Measurements from ENCODE around the gene CCDC40. TPM values are rescaled to one million over a fixed set of nuclear protein-coding genes. Genes with fewer than 3 reads are reported as not detected.

Gene CCDC40
- total RNA-seq, 2 donors from 2014 or later, result 0.53 to 1.3 TPM

GRCh38 chr17:80101946-80102663 lies 65.7 kb downstream of the CCDC40 start:
- peak overlapping the region; percentile 90 for H3K27ac Mint-ChIP-seq

GRCh38 chr17:80102664-80103448 lies 66.4 kb downstream of the CCDC40 start:
- Mint-ChIP-seq H3K27ac (no peak overlapping the region), H3K9me3 (no peaks in the 10 kb centered on the region), H3K36me3 (ENCODE audit: insufficient read depth in 2 of 2) (no peaks in the 10 kb centered on the region), H3K4me1 (ENCODE audit: low read depth) (peaks cover 38% of the 10 kb centered on the region), H3K27me3 (ENCODE audit: low read depth) (no peaks in the 10 kb centered on the region), H3K4me3 (peak overlapping the region; percentile 91 to 94)
- DNase-seq (no peak), ATAC-seq (replicated peaks in 1 of 2) (no peak)

More at GRCh38 chr17:80101946-80102663, 65.7 kb downstream of the CCDC40 start:
- peak overlapping the region; percentile 91 to 94 for H3K4me3 Mint-ChIP-seq
- H3K27me3 Mint-ChIP-seq (ENCODE audit: low read depth), result no peaks in the 10 kb centered on the region
- no peaks in the 10 kb centered on the region for H3K36me3 Mint-ChIP-seq (ENCODE audit: insufficient read depth in 2 of 2)
- peaks cover 38% of the 10 kb centered on the region for H3K4me1 Mint-ChIP-seq (ENCODE audit: low read depth)
- no peaks in the 10 kb centered on the region for H3K9me3 Mint-ChIP-seq
- ATAC-seq (replicated peaks in 1 of 2), result peak; percentile 20 to 27
- peak in 1 of 2 donors; percentile 26 for DNase-seq

- Mint-ChIP-seq H3K36me3 (ENCODE audit: insufficient read depth in 2 of 2) (no peaks in the 10 kb centered on the region), H3K27me3 (ENCODE audit: low read depth) (no peaks in the 10 kb centered on the region), H3K4me3 (peak overlapping the region; percentile 11 to 13), H3K9me3 (no peaks in the 10 kb centered on the region), H3K27ac (no peak overlapping the region), H3K4me1 (ENCODE audit: low read depth) (peaks cover 38% of the 10 kb centered on the region)
- DNase-seq (no peak), ATAC-seq (replicated peaks in 1 of 2) (no peak)
Observed at GRCh38 chr17:80103449-80104085, 67.1 kb downstream of the CCDC40 start.

GRCh38 chr17:80104321-80104955 lies 68.0 kb downstream of the CCDC40 start:
- DNase-seq (no peak), ATAC-seq (replicated peaks in 1 of 2) (no peak)
- H3K27me3 Mint-ChIP-seq (ENCODE audit: low read depth), result no peaks in the 10 kb centered on the region
- no peak overlapping the region for H3K27ac Mint-ChIP-seq
- H3K4me1 Mint-ChIP-seq (ENCODE audit: low read depth), result peaks cover 36% of the 10 kb centered on the region
- no peak overlapping the region for H3K4me3 Mint-ChIP-seq
- no peaks in the 10 kb centered on the region for H3K9me3 Mint-ChIP-seq
- no peaks in the 10 kb centered on the region for H3K36me3 Mint-ChIP-seq (ENCODE audit: insufficient read depth in 2 of 2)

GRCh38 chr17:80104956-80105375 lies 68.5 kb downstream of the CCDC40 start:
- Mint-ChIP-seq H3K9me3 (no peaks in the 10 kb centered on the region), H3K4me3 (no peak overlapping the region), H3K27ac (no peak overlapping the region), H3K36me3 (ENCODE audit: insufficient read depth in 2 of 2) (no peaks in the 10 kb centered on the region), H3K4me1 (ENCODE audit: low read depth) (peaks cover 31% of the 10 kb centered on the region), H3K27me3 (ENCODE audit: low read depth) (no peaks in the 10 kb centered on the region)
- ATAC-seq (replicated peaks in 1 of 2) (no peak), DNase-seq (no peak)

- Mint-ChIP-seq H3K36me3 (ENCODE audit: insufficient read depth in 2 of 2) (no peaks in the 10 kb centered on the region), H3K4me1 (ENCODE audit: low read depth) (peaks cover 23% of the 10 kb centered on the region), H3K27me3 (ENCODE audit: low read depth) (no peaks in the 10 kb centered on the region), H3K9me3 (no peaks in the 10 kb centered on the region), H3K4me3 (no peak overlapping the region), H3K27ac (no peak overlapping the region)
- ATAC-seq (replicated peaks in 1 of 2), result no peak
- no peak for DNase-seq
Observed at GRCh38 chr17:80105762-80106161, 69.3 kb downstream of the CCDC40 start.

- DNase-seq, result no peak
- Mint-ChIP-seq H3K9me3 (no peaks in the 10 kb centered on the region), H3K4me3 (no peak overlapping the region), H3K36me3 (ENCODE audit: insufficient read depth in 2 of 2) (no peaks in the 10 kb centered on the region), H3K27me3 (ENCODE audit: low read depth) (no peaks in the 10 kb centered on the region), H3K4me1 (ENCODE audit: low read depth) (peaks cover 20% of the 10 kb centered on the region), H3K27ac (no peak overlapping the region)
- ATAC-seq (replicated peaks in 1 of 2), result no peak
Observed at GRCh38 chr17:80106176-80106575, 69.7 kb downstream of the CCDC40 start.

- ATAC-seq (replicated peaks in 1 of 2) (no peak), DNase-seq (no peak)
- Mint-ChIP-seq H3K9me3 (no peaks in the 10 kb centered on the region), H3K27me3 (ENCODE audit: low read depth) (no peaks in the 10 kb centered on the region), H3K4me3 (no peak overlapping the region), H3K4me1 (ENCODE audit: low read depth) (peaks cover 20% of the 10 kb centered on the region), H3K36me3 (ENCODE audit: insufficient read depth in 2 of 2) (no peaks in the 10 kb centered on the region), H3K27ac (no peak overlapping the region)
Observed at GRCh38 chr17:80106751-80107150, 70.3 kb downstream of the CCDC40 start.

- ATAC-seq (replicated peaks in 1 of 2) (no peak), DNase-seq (no peak)
- H3K27ac Mint-ChIP-seq, result no peak overlapping the region
- no peaks in the 10 kb centered on the region for H3K27me3 Mint-ChIP-seq (ENCODE audit: low read depth)
- no peaks in the 10 kb centered on the region for H3K9me3 Mint-ChIP-seq
- H3K4me3 Mint-ChIP-seq, result no peak overlapping the region
- H3K4me1 Mint-ChIP-seq (ENCODE audit: low read depth), result peaks cover 13% of the 10 kb centered on the region
- no peaks in the 10 kb centered on the region for H3K36me3 Mint-ChIP-seq (ENCODE audit: insufficient read depth in 2 of 2)
Observed at GRCh38 chr17:80107231-80108021, 71.0 kb downstream of the CCDC40 start.

GRCh38 chr17:80108036-80108971 lies 71.9 kb downstream of the CCDC40 start:
- no peaks in the 10 kb centered on the region for H3K9me3 Mint-ChIP-seq
- no peak overlapping the region for H3K4me3 Mint-ChIP-seq
- H3K27me3 Mint-ChIP-seq (ENCODE audit: low read depth), result no peaks in the 10 kb centered on the region
- no peak overlapping the region for H3K27ac Mint-ChIP-seq
- H3K4me1 Mint-ChIP-seq (ENCODE audit: low read depth), result peaks cover 4% of the 10 kb centered on the region
- DNase-seq (no peak), ATAC-seq (replicated peaks in 1 of 2) (no peak)
- no peaks in the 10 kb centered on the region for H3K36me3 Mint-ChIP-seq (ENCODE audit: insufficient read depth in 2 of 2)

- no peaks in the 10 kb centered on the region for H3K9me3 Mint-ChIP-seq
- H3K27ac Mint-ChIP-seq, result no peak overlapping the region
- ATAC-seq (replicated peaks in 1 of 2) (no peak), DNase-seq (no peak)
- H3K4me1 Mint-ChIP-seq (ENCODE audit: low read depth), result no peaks in the 10 kb centered on the region
- no peaks in the 10 kb centered on the region for H3K27me3 Mint-ChIP-seq (ENCODE audit: low read depth)
- peaks cover 0 to 2% of the 10 kb centered on the region in 2 donors for H3K36me3 Mint-ChIP-seq (ENCODE audit: insufficient read depth in 2 of 2)
- H3K4me3 Mint-ChIP-seq, result no peak overlapping the region
Observed at GRCh38 chr17:80109066-80109660, 72.7 kb downstream of the CCDC40 start.

Measured in activated T-cell treated with anti-CD3 and anti-CD28 coated beads, Interleukin-2, amount 50 U/mL, for 72 hours (primary cell).